Small intestine (tissue), 7 donors: ENCODE results near the gene ABCB9. TPM values are rescaled to one million over a fixed set of nuclear protein-coding genes. Genes with fewer than 3 reads are reported as not detected.
A peak's percentile ranks its signal among the peaks of the same experiment; 100 is the strongest.

ENCODE experiments used
- DNase-seq, 2 donors: peaks; one replicate each; pipeline versions ENCODE4 v3.0.0 to v3.0.0-alpha.2; 2013
- FAIRE-seq: peaks from 2 replicates; lab custom pipeline; 2012; peaks lifted over from hg19 to GRCh38; lab: Jason Lieb, UNC
- H3K27ac ChIP-seq, 3 donors: one replicate each; pipeline ENCODE4 v1.5.1; 2013; ENCODE audit warnings: low read length in 2 of 3, mild to moderate bottlenecking in 2 of 3, control low read depth in 1 of 3, inconsistent platforms in 1 of 3, low read depth in 1 of 3, moderate library complexity in 1 of 3
- H3K27me3 ChIP-seq, 3 donors: one replicate each; pipeline ENCODE4 v1.6.1; 2013; ENCODE audit warnings: low read length in 3 of 3, inconsistent platforms in 1 of 3; ENCODE audit not compliant: control insufficient read depth in 3 of 3, insufficient read depth in 3 of 3
- H3K36me3 ChIP-seq, 3 donors: one replicate each; pipeline ENCODE4 v1.6.1; 2013; ENCODE audit warnings: low read length in 3 of 3, inconsistent platforms in 1 of 3, low read depth in 1 of 3, mild to moderate bottlenecking in 1 of 3, moderate library complexity in 1 of 3; ENCODE audit not compliant: control insufficient read depth in 3 of 3, insufficient read depth in 2 of 3
- H3K4me1 ChIP-seq, 3 donors: one replicate each; pipeline ENCODE4 v1.6.1; 2013; ENCODE audit warnings: low read length in 2 of 3, inconsistent platforms in 1 of 3, low read depth in 1 of 3, mild to moderate bottlenecking in 1 of 3, moderate library complexity in 1 of 3; ENCODE audit not compliant: control insufficient read depth in 3 of 3, insufficient read depth in 2 of 3
- H3K4me3 ChIP-seq, 3 donors: one replicate each; pipeline ENCODE4 v1.5.1; 2013; ENCODE audit warnings: low read length in 3 of 3, control low read depth in 1 of 3, inconsistent platforms in 1 of 3, low read depth in 1 of 3, mild to moderate bottlenecking in 1 of 3, moderate library complexity in 1 of 3
- H3K9me3 ChIP-seq, 2 donors: one replicate each; pipeline ENCODE4 v1.6.1; 2013; ENCODE audit warnings: low read depth in 1 of 2, low read length in 1 of 2; ENCODE audit not compliant: control insufficient read depth in 2 of 2, insufficient read depth in 1 of 2
- WGBS, 3 donors: extraction: QIAGEN DNeasy Blood & Tissue Kit; methylation state at CpG; one replicate each; pipeline ENCODE4 v1.1.7; 2013; 5-methylcytosine and 5-hydroxymethylcytosine counted together
- polyA plus RNA-seq, 4 donors: library from polyadenylated mRNA; stranded (reverse) in 3 of 4; unstranded in 1 of 4; fragments of 200-250 nt in 3 of 4; fragments of 120-200 nt in 1 of 4; gene quantifications; one replicate each; pipeline versions ENCODE4 v1.2.1 to v1.2.3, GENCODE V29; 2013
- donor health status: healthy with polysubstance abuse.
- donor health status: control.
- donor health status: control.
- donor health status: Bipolar disorder and iron deficiency.
- donor health status: healthy.

ABCB9 gene
- polyA plus RNA-seq, 4 donors: 2.5 to 6.6 (median 4.7) TPM

- Histone ChIP-seq H3K4me3 (peak overlapping the region in 1 of 3 donors; percentile 91), H3K9me3 (no peaks in the 10 kb centered on the region), H3K27ac (no peak overlapping the region), H3K4me1 (peaks cover 4 to 58% (median 10%) of the 10 kb centered on the region in 3 donors), H3K27me3 (no peaks in the 10 kb centered on the region), H3K36me3 (peaks cover 0 to 72% (median 6%) of the 10 kb centered on the region in 3 donors)
- 71 to 80% (median 78%) methylated on average over 11 of the region's 11 CpGs for WGBS, 3 donors
- DNase-seq (no peak), FAIRE-seq (no peak)
These were observed 16.2 kb upstream of the ABCB9 start for GRCh38 chr12:122982477-122982815.

GRCh38 chr12:122981587-122982476 is 15.6 kb upstream of the ABCB9 start:
- no peaks in the 10 kb centered on the region for H3K27me3 ChIP-seq
- FAIRE-seq (no peak), DNase-seq (no peak)
- peak overlapping the region in 2 of 3 donors; percentile 66 to 72 for H3K27ac ChIP-seq
- peak overlapping the region; percentile 83 to 93 (median 91) for H3K4me3 ChIP-seq
- peaks cover 4 to 61% (median 10%) of the 10 kb centered on the region in 3 donors for H3K4me1 ChIP-seq
- H3K9me3 ChIP-seq: no peaks in the 10 kb centered on the region
- 62 to 65% (median 64%) methylated on average over 24 to 25 of the region's 25 CpGs for WGBS, 3 donors
- H3K36me3 ChIP-seq: peaks cover 0 to 72% (median 6%) of the 10 kb centered on the region in 3 donors

- Histone ChIP-seq H3K36me3 (peaks cover 0 to 72% (median 2%) of the 10 kb centered on the region in 3 donors), H3K4me1 (peaks cover 7 to 68% (median 10%) of the 10 kb centered on the region in 3 donors), H3K27me3 (no peaks in the 10 kb centered on the region), H3K4me3 (peak overlapping the region; percentile 83 to 93 (median 91)), H3K27ac (peak overlapping the region; percentile 66 to 85 (median 72)), H3K9me3 (no peaks in the 10 kb centered on the region)
- FAIRE-seq (no peak), DNase-seq (no peak)
- 1 to 2% (median 1%) methylated on average over 32 to 40 of the region's 40 CpGs for WGBS, 3 donors
These were observed 14.8 kb upstream of the ABCB9 start for GRCh38 chr12:122981036-122981471.

GRCh38 chr12:122980183-122981035 is 14.1 kb upstream of the ABCB9 start, which contains the start of gene ARL6IP4:
Gene ARL6IP4, plus strand, starts transcription at chr12:122980681. Its CDS starts 459 bp downstream, at chr12:122981140.
- H3K27me3 ChIP-seq: no peaks in the 10 kb centered on the region
- peak within 1 kb of the TSS; percentile 83 to 93 (median 91) for H3K4me3 ChIP-seq
- DNase-seq (peak; percentile 65 to 87), FAIRE-seq (no peak)
- peak within 1 kb of the TSS; percentile 66 to 85 (median 72) for H3K27ac ChIP-seq
- peaks cover 10 to 72% (median 10%) of the 10 kb centered on the region in 3 donors for H3K4me1 ChIP-seq
- H3K36me3 ChIP-seq: peaks cover 0 to 69% (median 2%) of the 10 kb centered on the region in 3 donors
- WGBS, 3 donors: 0 to 1% (median 0%) methylated on average over 62 to 96 of the region's 96 CpGs
- H3K9me3 ChIP-seq: no peaks in the 10 kb centered on the region

GRCh38 chr12:122979908-122980182 is 13.6 kb upstream of the ABCB9 start:
- no peaks in the 10 kb centered on the region for H3K27me3 ChIP-seq
- H3K9me3 ChIP-seq: no peaks in the 10 kb centered on the region
- DNase-seq (no peak), FAIRE-seq (no peak)
- H3K27ac ChIP-seq: peak overlapping the region in 2 of 3 donors; percentile 59 to 85
- peaks cover 0 to 65% (median 2%) of the 10 kb centered on the region in 3 donors for H3K36me3 ChIP-seq
- 4 to 6% (median 5%) methylated on average over 7 of the region's 7 CpGs for WGBS, 3 donors
- peaks cover 10 to 67% (median 10%) of the 10 kb centered on the region in 3 donors for H3K4me1 ChIP-seq
- peak overlapping the region; percentile 83 to 93 (median 91) for H3K4me3 ChIP-seq

GRCh38 chr12:122979001-122979907 is 13.0 kb upstream of the ABCB9 start:
- Histone ChIP-seq H3K27me3 (no peaks in the 10 kb centered on the region), H3K9me3 (no peaks in the 10 kb centered on the region), H3K27ac (peak overlapping the region in 2 of 3 donors; percentile 59 to 85), H3K36me3 (peaks cover 0 to 60% (median 2%) of the 10 kb centered on the region in 3 donors), H3K4me1 (peaks cover 10 to 61% (median 10%) of the 10 kb centered on the region in 3 donors), H3K4me3 (peak overlapping the region in 2 of 3 donors; percentile 91 to 93)
- FAIRE-seq (no peak), DNase-seq (no peak)
- WGBS, 3 donors: 71 to 79% (median 75%) methylated on average over 27 to 28 of the region's 28 CpGs

- 88 to 91% (median 89%) methylated on average over 19 to 21 of the region's 21 CpGs for WGBS, 3 donors
- no peaks in the 10 kb centered on the region for H3K27me3 ChIP-seq
- H3K27ac ChIP-seq: no peak overlapping the region
- DNase-seq: no peak
- no peak for FAIRE-seq
- no peak overlapping the region for H3K4me3 ChIP-seq
- peaks cover 10 to 60% (median 10%) of the 10 kb centered on the region in 3 donors for H3K4me1 ChIP-seq
- H3K9me3 ChIP-seq: no peaks in the 10 kb centered on the region
- peaks cover 0 to 55% (median 0%) of the 10 kb centered on the region in 3 donors for H3K36me3 ChIP-seq
These were observed 12.3 kb upstream of the ABCB9 start for GRCh38 chr12:122978507-122978955.
